ENCODE measurements around the gene ZRANB3.
"Not testable (repeated sequence)": the region's sequence is repeated elsewhere in the genome, so short reads cannot be mapped to it uniquely, and the experiment has no call there.

ZRANB3 gene

DNA sequence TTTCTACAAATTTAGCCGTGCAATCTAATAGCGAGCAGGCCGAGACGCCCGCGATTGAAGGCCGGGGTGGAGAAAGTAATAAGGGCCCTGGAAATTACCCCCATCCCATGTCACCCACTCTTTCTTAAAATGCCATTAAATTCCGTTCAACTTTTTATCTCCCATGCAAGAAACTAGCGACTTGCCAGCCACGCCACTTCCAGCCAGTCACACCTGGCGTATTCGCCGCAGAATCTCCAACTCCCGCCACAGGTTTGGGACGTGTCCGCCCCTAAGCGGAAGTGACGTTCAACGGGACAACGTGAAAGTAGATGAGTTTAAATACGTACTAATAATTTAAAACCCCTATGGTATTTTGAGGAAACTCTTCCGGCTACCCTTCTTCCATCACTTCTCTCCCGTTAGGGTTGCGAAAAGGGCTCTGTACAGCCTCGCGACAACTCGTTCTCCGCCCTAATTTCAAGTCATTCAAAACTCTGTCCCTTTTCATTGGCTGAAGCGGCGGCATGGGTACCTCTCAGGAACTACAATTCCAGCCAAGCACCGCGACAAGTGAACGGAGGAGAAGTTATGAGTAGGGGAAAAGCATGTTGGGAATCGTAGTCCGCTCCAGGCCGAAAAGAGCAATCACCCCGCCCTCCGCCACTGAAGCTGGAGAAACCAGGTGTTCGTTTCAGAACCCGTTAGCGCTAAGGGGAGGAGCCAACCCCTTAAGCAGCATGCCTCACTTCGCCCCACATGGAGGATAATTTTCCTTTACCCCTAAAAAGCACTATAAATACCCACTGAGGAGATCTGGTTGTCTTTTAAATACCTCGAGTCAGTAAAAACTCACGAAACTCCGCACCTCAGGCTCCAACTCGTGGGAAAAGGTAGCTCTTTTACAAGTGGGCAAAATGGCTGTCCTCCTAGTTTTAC lies at the start of gene ZRANB3:
TSS of gene ZRANB3 (minus strand) at position 906 of the 918 bp plus-strand sequence.
- peak; percentile 88 for DNase-seq (ENCODE audit: low spot score)

DNA sequence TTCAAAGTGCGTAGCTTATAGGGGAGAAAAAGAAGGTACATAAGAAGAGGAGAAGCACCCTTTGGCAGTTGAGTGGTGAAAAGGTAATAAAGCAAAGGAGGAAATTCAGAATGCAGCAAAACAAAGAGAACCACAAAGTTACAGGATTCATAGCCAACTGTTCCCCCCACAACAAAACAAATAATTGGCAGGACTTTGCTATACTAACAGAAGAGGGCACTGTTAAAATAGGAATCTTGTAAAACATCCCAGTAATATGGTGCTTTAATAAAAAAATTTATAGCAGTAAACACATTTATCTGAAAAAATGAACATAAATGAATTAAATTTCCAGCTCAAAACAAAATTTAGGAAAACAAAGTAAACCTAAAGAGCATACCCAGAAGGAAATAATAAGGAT lies 42.6 kb upstream of the ZRANB3 start:
- DNase-seq (ENCODE audit: low spot score), result no peak

DNA sequence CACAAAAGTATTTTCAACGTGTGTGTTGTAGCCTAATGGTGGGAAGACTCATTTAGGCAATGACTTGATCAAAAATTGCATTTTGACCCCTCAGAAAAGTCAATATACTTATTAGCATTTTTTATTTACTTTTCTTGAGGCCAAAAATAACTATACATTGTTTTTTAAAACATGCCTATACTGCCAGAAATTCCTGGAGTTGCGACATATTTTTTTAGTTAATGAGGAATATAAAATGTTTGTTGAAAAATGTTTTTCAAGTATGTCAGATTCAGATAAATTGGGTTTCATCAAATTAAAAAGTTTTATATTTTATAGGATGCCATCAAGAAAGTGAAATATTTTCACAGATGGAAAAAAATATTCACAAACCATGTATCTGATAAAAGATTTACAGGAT lies 39.9 kb upstream of the ZRANB3 start:
- DNase-seq (ENCODE audit: low spot score), result no peak

DNA sequence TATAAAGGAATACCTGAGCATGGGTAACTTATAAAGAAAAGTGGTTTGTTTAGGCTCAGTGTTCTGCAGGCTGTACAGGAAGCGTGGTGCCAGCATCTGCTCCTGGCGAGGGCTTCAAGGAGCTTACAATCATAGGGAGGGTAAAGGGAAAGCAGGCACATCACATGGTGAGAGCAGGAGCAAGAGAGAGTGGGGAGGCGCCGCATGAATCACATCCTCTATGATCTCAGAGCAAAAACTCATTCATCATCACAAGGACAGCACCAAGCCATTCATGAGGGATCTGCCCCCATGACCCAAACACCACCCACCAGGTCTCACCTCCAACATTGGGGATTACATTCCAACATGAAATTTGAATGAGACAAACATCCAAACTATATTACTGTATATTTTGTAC lies 32.8 kb upstream of the ZRANB3 start:
- no peak for DNase-seq (ENCODE audit: low spot score)

DNA sequence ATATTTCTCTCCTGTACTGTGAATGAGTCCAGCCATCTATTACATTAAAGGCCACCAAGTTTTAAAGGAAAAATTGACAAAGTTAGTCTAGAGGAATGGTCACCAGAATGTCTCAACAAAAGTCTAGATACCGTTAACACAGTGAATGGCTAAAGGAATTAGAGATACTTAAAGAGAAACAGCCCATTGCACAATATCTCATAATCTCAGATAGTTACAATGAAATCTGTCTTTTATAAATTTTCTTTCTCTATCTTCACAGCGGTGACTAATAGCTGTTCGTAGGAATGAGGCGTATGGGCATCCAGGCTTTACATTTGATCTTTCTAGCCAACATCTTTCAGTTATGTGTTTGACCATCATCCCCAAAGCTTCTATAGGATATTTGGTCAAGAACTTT lies 30.9 kb upstream of the ZRANB3 start:
- no peak for DNase-seq (ENCODE audit: low spot score)

DNA sequence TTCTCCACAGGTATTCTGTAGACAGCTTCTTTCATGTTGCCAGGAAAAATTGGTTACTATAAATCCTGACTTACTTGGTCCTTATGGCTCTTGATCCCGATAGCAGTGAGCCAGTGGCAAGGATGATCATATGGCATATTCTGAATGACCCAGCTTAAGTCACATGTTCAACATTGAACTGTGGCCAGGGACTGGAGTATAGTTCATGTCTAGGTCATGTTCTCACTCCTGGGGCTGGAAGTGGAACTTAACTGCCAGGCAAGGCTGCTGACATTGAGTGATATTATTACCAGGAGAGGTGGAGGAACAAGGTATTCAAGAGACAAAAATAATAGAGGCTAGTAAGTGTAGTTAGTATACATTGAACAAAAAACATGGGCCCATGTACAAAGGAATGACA lies 26.5 kb upstream of the ZRANB3 start:
- DNase-seq (ENCODE audit: low spot score), result no peak

DNA sequence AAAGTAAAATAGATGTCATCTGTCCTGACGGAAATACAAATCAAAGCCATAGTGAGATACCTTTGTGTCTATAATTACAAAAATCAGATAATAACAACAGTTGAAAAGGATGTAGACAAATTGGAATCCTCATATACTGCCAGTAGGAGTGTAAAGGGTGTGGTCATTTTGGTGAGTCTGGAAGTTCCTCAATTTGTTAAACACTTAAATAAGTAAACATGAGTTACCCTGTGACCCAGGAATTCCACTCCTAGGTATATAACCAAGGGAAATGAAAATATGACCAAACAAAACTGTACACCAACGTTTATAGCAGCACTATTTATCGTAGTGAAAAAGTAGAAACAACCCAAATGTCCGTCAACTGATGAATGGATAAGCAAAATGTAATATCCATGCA lies 24.3 kb upstream of the ZRANB3 start:
- no peak for DNase-seq (ENCODE audit: low spot score)

DNA sequence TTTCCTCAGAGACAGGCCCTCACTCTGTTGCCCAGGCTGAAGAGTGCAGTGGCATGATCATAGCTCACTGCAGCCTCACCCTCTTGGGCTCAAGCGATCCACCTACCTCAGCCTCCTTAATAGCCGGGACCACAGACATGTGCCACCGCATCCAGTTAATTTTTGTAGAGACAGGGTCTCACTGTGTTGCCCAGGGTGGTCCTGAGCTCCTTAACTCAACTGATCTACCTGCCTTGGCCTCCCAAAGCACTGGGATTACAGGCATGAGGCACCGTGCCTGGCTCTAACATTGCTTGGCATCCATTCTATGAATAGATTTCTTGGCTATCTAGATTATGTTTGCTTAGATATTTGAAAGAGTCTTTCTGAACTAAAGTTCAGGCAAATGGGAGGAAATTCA lies 21.9 kb upstream of the ZRANB3 start:
- no peak for DNase-seq (ENCODE audit: low spot score)

DNA sequence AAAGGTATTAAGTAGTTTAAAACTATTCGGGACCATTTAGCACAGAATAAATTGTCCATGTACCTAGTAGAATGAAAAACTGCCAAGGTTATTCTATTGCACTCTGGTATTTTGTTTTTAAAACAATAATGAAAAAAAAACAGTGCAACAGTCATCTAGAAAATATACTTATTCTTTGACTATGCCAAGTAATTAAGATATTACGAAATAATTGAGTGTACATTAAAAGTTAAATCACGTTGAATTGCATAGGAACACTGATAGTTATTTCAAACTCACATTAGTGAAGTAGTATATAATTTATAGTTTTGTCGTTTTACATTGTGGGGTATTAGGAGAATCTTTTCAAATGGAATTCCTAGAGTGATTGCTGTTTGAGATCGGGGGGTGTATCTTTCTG lies 20.3 kb upstream of the ZRANB3 start:
- no peak for DNase-seq (ENCODE audit: low spot score)

DNA sequence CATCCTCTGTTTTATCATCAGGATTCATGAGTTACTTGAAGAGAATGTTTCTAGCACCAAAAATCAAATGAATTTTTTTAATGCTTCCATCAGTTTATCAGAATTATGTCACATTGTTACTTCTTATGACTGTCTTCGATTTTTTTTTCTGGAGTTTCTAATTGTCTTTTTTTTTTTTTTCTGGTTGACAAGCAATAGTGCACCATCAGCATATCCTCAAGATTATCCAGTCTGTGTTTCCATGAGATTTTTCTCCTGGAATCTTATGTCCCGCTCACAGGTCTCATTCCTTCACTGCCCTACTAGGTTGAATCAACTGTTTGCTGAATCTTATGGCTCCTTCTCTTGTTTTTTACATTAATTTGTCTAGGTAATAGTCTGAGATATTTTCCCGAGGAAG lies 16.3 kb upstream of the ZRANB3 start:
- DNase-seq (ENCODE audit: low spot score), result no peak

DNA sequence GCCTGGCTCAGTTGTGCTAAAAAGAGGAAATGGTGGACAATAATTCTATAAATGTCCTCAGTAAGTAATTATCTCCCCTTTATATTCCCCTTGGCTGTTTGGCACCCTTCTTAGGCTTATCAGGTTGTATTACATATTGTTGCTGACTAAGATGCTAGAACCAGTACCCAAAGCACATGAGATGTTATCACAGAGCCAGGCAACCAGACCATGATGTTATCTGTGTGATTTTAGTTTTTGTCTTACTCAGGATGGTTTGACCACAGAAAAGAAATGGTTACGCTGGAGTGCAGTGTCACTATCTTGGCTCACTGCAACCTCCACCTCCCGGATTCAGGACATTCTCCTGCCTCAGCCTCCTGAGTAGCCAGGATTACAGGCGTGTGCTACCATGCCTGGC lies 15.4 kb upstream of the ZRANB3 start:
- DNase-seq (ENCODE audit: low spot score), result no peak

DNA sequence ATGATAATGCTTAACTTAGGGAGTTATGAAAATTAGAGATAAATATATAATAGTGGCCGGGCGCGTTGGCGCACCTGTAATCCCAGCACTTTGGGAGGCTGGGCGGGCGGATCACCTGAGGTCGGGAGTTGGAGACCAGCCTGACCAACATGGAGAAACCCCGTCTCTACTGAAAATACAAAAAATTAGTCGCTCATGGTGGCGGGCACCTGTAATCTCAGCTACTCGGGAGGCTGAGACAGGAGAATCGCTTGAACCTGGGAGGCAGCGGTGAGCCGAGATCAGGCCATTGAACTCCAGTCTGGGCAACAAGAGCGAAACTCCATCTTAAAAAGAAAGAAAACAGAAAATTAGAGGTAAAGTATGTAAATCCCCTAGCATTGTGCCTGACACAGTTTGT lies 2.5 kb upstream of the ZRANB3 start:
- not testable (repeated sequence) for DNase-seq (ENCODE audit: low spot score)

DNA sequence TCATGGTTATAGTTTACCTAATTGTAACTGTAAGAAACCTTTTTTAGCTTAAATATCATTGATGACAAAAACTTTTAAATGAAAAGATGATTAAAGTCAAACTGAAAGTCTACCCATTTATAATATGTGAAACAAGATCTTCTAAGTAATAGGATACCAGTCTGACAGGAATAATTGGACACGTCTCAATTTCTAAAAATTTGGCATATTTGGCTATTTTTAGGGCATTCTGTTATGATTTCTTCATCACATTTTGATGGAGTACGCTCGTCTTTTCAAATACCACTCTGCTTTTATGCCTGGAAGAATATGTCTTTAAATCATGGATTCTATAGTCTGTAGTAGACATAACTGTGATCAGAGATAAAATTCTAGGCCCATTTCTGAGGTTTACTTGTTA lies 1.6 kb upstream of the ZRANB3 start:
- DNase-seq (ENCODE audit: low spot score), result no peak

DNA sequence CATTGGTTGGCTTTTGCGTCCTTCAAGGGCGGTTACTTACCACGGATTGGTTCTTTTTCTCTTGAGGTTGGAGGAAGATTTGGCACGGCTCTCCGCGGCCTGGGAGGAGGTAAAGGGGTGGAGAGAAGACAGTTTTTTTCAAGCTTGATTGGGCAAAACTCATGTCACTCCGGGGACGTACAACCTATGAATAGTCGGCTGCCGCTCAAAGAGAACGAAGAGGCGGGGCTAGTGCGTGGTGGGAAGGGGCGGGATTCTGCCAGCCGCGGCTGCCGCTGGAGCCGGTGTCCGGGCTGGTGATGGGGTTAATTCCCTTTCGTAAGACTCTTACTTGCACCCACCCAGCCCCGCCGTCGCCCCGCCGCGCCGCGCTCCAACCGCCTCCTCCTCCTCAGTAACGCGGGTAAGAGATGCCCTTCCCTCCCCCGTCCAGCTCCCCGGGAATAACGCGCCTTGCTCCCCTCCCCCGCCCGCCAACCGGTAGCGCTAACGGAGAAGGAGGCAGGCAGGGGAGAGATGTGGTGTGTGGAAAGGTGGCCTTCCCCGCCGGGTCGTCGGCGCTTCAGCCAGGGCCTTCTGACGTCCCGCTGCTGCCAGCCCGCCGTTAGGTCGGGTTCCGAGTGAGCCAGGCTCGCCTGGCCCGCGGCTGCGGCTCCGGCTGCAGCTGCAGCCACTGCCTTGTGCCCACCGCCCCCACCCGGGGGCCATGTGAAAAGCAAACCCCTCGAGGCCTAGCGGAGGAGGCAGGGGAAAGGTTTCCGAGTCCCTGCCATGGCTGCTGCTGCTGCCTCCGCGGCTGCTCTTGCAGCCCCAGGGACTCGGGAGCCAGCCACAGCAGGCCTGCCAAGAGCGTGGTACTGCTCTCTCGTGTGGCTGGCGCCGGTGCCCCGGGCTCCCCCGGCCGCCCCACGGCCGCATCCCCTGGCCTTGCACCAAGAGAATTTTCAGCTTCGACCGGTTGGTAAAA lies 496 bp upstream of the ZRANB3 start, which contains the start of gene R3HDM1:
TSS of gene R3HDM1 (plus strand) at position 254 of the 967 bp plus-strand sequence. CDS start 73,362 bp downstream, outside the sequence.
- DNase-seq (ENCODE audit: low spot score), result peak; percentile 98

DNA sequence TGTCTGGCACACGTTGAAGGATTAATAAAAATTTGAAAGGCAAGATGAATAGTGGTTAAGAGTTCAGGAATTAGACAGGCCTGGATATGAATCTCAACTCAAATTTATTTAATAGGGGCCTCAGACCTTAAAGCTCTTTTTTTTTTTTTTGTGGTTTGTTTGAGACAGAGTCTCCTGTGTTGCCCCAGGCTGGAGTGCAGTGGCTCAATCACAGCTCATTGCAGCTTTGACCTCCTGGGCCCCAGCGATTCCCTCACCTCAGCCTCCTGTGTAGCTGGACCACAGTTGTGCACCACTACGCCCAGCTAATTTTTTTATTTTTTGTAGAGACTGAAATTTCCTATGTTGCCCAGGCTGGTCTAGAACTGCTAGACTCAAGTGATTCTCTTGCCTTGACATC lies 3.0 kb downstream of the ZRANB3 start:
- no peak for DNase-seq (ENCODE audit: low spot score)

DNA sequence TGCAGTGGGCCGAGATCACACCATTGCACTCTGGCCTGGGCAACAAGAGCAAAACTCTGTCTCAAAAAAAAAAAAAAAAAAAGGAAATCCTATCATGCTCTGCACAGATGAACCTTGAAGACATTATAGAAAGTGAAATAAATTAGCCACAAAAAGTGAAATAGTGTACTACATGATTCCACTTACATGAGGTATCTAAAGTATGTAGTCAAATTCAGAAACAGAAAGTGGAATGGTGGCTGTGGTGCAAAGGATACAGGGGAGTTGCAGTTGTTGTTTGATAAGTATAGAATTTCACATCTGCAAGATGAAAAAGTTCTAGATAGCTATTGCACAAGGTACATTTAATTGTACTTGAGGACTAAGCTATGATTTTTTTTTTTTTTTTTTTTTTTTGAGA lies 5.2 kb downstream of the ZRANB3 start:
- no peak for DNase-seq (ENCODE audit: low spot score)

DNA sequence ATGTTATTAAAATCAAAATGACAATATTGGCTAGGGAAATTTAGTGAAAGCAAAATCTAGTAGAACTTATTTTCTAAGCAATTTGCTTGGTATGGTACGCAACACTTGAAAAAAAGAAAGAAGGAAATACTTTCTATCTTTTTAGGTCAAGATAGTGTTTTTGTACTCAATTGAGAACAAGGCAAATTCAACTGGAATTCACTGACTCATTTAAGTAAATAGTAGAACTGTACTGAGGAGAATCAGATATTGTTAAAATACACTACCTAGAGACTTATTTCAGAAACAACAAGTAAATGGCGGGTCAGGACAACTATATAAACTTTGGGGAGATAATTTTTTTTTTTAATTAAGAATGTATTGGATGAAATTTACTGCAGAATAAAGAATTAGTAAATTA lies 18.9 kb downstream of the ZRANB3 start:
- no peak for DNase-seq (ENCODE audit: low spot score)

DNA sequence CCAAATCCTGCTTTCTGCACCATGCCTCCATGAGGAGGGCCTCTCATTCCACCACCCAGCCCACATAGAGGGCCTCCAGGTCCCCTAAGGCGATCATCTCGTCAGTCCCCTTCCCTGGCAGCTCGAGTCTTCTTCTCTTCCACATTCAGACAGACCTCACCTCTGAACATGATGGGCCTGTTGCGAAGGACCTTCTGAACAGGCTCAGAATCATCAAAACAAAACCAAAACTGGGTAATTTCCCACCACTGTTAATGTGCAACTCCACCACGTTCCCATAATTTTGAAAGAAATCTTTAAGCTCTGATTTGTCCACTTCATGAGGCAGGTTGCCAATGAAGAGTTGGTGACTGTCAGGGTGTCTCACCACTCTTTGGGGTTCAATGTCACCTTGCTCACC lies 20.4 kb downstream of the ZRANB3 start:
- no peak for DNase-seq (ENCODE audit: low spot score)

DNA sequence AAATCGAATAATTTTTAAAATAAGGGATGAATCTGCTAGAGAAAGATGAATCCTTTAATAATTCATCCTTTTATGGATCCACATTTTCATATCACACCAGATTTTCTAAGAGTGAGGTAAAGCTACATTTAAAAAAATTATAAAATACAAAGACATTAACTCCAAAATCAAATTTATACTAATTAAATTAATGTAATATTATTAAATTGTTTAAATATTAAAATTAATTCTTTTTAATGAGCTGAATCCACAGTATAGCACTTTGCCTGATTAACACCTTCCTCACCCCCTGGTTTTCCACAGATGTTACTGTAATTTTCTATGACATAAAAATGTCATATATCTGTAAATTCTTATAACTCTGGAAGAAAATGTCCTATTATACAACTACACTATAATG lies 26.2 kb downstream of the ZRANB3 start:
- no peak for DNase-seq (ENCODE audit: low spot score)

DNA sequence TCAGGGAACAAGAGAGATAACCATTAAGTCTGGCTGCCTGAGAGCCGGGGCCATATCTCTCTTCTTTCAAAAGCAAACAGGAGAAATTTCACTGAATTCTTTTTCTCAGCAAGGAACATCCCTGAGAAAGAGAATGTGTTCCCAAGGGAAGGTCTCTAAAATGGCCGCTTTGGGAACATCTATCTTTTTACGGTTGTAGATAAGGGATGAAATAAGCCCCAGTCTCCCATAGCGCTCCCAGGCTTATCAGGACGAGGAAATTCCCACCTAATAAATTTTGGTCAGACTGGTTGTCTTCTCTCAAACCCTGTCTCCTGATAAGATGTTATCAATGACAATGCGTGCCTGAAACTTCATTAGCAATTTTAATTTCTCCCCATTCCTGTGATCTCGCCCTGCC lies 32.4 kb downstream of the ZRANB3 start:
- DNase-seq (ENCODE audit: low spot score), result not testable (repeated sequence)

DNA sequence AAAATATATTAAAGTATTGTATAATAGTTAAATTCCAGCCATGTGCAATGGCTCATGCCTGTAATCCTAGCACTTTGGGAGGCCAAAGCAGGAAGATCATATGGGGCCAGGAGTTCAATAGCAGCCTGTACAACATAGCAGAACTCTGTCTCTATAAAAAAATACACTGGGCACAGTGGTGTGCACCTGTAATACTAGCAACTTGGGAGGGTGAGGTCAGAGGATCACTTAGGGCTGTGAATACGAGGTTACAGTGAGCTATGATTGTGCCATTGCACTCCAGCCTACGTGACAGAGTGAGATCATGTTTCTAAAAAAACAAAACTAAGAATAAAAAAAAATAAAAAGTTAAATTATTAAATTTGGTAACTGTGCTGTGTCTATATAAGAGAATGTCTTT lies 36.1 kb downstream of the ZRANB3 start:
- DNase-seq (ENCODE audit: low spot score), result no peak

DNA sequence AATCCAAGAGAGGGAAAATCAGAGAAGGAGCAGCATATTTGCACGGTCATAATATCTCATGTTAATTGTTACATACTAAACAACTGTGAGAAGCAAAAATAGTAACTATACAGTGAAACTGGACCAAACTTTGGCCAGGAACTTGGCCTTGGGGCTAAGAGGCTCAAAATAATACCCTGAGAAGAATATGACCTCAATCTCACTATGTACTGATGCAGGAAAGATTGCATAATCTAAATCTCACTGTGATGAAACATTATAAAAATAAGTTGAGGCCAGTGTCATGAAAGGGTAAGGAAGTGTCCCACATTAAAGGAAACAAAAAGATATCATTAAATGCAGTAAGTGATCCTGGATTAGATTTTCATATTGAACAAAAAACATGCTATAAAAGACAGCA lies 36.5 kb downstream of the ZRANB3 start:
- DNase-seq (ENCODE audit: low spot score), result peak; percentile 8

DNA sequence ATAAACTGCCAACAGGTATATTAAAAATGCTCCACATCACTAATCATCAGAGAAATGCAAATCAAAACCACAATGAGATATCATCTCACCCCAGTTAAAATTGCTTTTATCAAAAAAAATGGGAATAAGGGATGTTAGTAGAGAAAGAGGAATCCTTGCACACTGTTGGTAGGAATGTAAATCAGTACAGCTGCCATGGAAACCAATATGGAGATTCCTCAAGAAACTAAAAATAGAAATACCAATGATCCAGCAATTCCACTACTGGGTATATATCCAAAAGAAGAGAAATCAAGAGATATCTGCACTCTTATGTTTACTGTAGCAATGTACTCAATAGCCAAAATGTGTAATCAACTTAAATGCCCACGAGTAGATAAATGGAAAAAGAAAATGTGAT lies 40.6 kb downstream of the ZRANB3 start:
- peak; percentile 12 for DNase-seq (ENCODE audit: low spot score)

Data from AG08396 (cell line).